Measurements from ENCODE around the gene SAMD4A. TPM values are rescaled to one million over a fixed set of nuclear protein-coding genes. Genes with fewer than 3 reads are reported as not detected.

Gene SAMD4A
- total RNA-seq, 4 donors from 2014 or later = 2.9 to 19.5 (median 3.9) TPM

GRCh38 chr14:54812617-54813016 is 245.7 kb downstream of the SAMD4A start:
- Histone ChIP-seq H3K4me3 (no peak overlapping the region), H3K27me3 (peaks cover 0 to 5% (median 0%) of the 10 kb centered on the region in 4 donors), H3K27ac (no peak overlapping the region), H3K9me3 (no peaks in the 10 kb centered on the region), H3K36me3 (no peaks in the 10 kb centered on the region), H3K4me1 (no peaks in the 10 kb centered on the region)
- no peak for DNase-seq
- intact Hi-C loops (cut with DNase I) = no loop called here
- 78 to 83% methylated on average over 5 to 6 of the region's 6 CpGs for WGBS, 2 donors
- TF ChIP-seq CTCF (IDR thresholded peaks at IDR 0.05) = no peak
- TF ChIP-seq POLR2A (IDR thresholded peaks at IDR 0.05) = no peak

- TF ChIP-seq CTCF (IDR thresholded peaks at IDR 0.05) (no peak), POLR2A (IDR thresholded peaks at IDR 0.05) (no peak)
Measured at GRCh38 chr14:54813081-54813480, 246.2 kb downstream of the SAMD4A start.

GRCh38 chr14:54814076-54814475 is 247.1 kb downstream of the SAMD4A start:
- 73 to 78% methylated on average over 4 to 5 of the region's 5 CpGs for whole genome bisulfite sequencing, 2 donors
- TF ChIP-seq CTCF (IDR thresholded peaks at IDR 0.05) (no peak), POLR2A (IDR thresholded peaks at IDR 0.05) (no peak)
- Histone ChIP-seq H3K4me3 (no peak overlapping the region), H3K27ac (no peak overlapping the region), H3K36me3 (no peaks in the 10 kb centered on the region), H3K27me3 (no peaks in the 10 kb centered on the region), H3K4me1 (no peaks in the 10 kb centered on the region), H3K9me3 (no peaks in the 10 kb centered on the region)
- intact Hi-C loops (cut with DNase I) = no loop called here
- no peak for DNase-seq

More at GRCh38 chr14:54813081-54813480, 246.2 kb downstream of the SAMD4A start:
- 55 to 60% methylated on average over 1 to 2 of the region's 2 CpGs for WGBS, 2 donors
- Histone ChIP-seq H3K36me3 (no peaks in the 10 kb centered on the region), H3K4me1 (no peaks in the 10 kb centered on the region), H3K27me3 (peaks cover 0 to under 1% (median 0%) of the 10 kb centered on the region in 4 donors), H3K27ac (no peak overlapping the region), H3K4me3 (no peak overlapping the region), H3K9me3 (no peaks in the 10 kb centered on the region)
- intact Hi-C loops (cut with DNase I) = no loop called here
- DNase-seq = no peak

GRCh38 chr14:54815016-54815415 is 248.1 kb downstream of the SAMD4A start:
- no peaks in the 10 kb centered on the region for H3K36me3 ChIP-seq
- WGBS, 2 donors = 86% methylated on average over 11 of the region's 12 CpGs

GRCh38 chr14:54815515-54815914 is 248.6 kb downstream of the SAMD4A start:
- no peak for TF ChIP-seq CTCF (IDR thresholded peaks at IDR 0.05)
- TF ChIP-seq POLR2A (IDR thresholded peaks at IDR 0.05) = no peak
- Histone ChIP-seq H3K4me1 (no peaks in the 10 kb centered on the region), H3K36me3 (no peaks in the 10 kb centered on the region), H3K27me3 (peaks cover 0 to 2% (median 0%) of the 10 kb centered on the region in 4 donors), H3K4me3 (no peak overlapping the region), H3K27ac (no peak overlapping the region), H3K9me3 (no peaks in the 10 kb centered on the region)
- no peak for DNase-seq
- WGBS, 2 donors = 81 to 95% methylated on average over 6 of the region's 6 CpGs
- intact Hi-C loops (cut with DNase I) = no loop called here

More at GRCh38 chr14:54815016-54815415, 248.1 kb downstream of the SAMD4A start:
- Histone ChIP-seq H3K27me3 (no peaks in the 10 kb centered on the region), H3K4me3 (no peak overlapping the region), H3K4me1 (no peaks in the 10 kb centered on the region), H3K9me3 (no peaks in the 10 kb centered on the region), H3K27ac (no peak overlapping the region)
- intact Hi-C loops (cut with DNase I) = no loop called here
- DNase-seq = no peak
- TF ChIP-seq POLR2A (IDR thresholded peaks at IDR 0.05) (no peak), CTCF (IDR thresholded peaks at IDR 0.05) (no peak)

Measured in esophagus squamous epithelium (tissue), 5 donors.